HG02759 (cell line): ENCODE data around the gene ZBTB14.

Experiments used
- ATAC-seq: cut with Tn5 transposase; IDR thresholded peaks from one replicate; pipeline ENCODE4 v1.9.1; 2021; ENCODE audit warnings: mild to moderate bottlenecking, moderate library complexity; ENCODE audit not compliant: unreplicated experiment

Gene ZBTB14

DNA sequence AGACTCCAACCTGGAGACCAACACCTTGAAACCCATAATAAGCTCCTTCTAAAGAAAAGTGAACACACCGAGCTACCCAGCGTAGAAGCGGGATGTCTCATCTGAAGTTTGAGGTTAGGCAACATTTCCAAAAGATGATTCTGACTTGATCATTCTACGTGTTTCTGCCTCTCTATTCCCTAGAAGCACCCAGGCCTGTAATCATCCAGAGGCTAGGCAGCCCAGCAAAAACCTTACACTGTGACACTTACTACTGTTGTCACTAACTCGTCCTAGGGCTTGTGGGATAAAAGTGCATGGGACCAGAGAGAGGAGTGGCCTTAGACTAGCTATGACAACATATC, 1.4 kb downstream of the ZBTB14 start:
- ATAC-seq: no peak

GRCh38 chr18:5288517-5288935, 7.0 kb downstream of the ZBTB14 start:
- peak; percentile 80 for ATAC-seq

- no peak for ATAC-seq
Observed at GRCh38 chr18:5287854-5288253, 7.7 kb downstream of the ZBTB14 start.

- no peak for ATAC-seq
Observed at GRCh38 chr18:5286525-5286924, 9.0 kb downstream of the ZBTB14 start.

DNA sequence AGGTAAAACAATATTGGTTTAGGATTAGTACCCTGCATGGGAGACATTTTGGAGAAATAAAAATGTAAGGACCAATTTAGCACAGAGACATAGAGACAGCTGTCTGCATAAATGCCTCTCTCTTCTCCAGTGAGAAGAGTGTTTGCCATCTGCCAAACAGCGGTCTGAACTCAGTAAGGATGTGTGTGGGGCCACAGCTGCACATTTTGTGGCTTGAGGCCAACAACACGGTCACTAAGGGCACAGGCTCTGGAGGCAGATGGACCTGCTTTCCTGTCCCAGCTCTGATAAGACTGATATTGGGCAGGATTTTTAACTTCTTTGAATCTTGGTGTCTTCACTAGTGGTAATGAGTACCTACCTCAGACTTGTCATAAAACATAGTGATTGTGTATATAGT, 10.2 kb downstream of the ZBTB14 start:
- ATAC-seq: no peak

DNA sequence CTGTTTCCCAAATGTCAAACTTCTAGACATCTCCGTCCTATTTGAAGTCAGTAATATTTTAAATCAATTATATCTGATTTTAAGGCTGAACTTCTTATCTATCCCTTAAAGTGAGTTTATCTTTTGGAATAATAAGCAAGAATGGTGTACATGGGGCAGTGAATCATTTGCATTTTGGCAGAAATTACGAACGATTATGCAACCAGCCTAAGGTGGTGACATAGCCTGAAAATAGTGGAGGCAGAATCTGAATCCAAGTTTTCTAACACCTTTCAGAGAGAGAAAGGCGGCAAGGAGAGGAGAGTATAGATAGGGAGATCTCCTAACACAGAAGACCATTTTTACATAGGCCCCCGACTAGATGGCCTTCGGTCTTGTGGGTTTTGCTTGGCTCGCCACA, 10.7 kb downstream of the ZBTB14 start:
- no peak for ATAC-seq

GRCh38 chr18:5282770-5283169, 12.8 kb downstream of the ZBTB14 start:
- no peak for ATAC-seq

DNA sequence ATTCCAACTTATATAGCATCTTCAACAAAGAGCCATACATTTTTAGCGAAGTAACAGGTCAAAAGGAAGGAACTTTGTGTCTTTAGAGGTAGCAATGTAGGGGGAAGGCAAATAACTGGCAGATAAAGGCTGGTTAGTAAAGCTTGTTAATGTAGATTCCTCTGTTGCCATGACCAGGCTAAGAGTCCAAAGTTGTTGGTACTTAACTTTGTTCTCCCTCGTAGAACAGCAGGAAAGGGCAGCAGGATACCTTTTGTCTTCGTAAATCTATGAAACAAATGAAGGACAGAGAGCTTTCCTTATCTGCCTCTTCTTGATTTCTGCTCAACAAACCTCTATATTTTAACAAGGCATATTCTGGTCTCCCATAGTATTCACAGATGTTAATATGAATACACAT, 18.6 kb downstream of the ZBTB14 start:
- no peak for ATAC-seq

GRCh38 chr18:5275872-5276271, 19.7 kb downstream of the ZBTB14 start:
- no peak for ATAC-seq

DNA sequence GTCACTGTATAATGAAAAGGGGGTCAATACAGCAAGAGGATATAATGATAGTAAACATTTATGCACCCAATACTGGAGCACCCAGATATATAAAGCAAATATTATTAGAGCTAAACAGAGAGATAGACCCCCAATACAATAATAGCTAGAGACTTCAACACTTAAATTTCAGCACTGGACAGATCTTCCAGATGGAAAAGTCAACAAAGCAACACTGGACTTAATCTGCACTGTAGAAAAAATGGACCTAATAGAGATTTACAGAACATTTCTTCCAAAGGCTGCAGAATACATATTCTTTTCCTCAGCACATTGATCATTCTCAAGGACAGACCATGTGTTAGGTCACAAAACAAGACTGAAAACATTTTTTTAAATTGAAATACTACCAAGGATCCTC, 26.7 kb downstream of the ZBTB14 start:
- ATAC-seq: no peak

GRCh38 chr18:5266721-5267120, 28.8 kb downstream of the ZBTB14 start:
- ATAC-seq: no peak

- ATAC-seq: no peak
Observed at GRCh38 chr18:5253910-5254309, 41.6 kb downstream of the ZBTB14 start.

- no peak for ATAC-seq
Observed at GRCh38 chr18:5251117-5251516, 44.4 kb downstream of the ZBTB14 start.

GRCh38 chr18:5250603-5251002, 44.9 kb downstream of the ZBTB14 start:
- no peak for ATAC-seq

DNA sequence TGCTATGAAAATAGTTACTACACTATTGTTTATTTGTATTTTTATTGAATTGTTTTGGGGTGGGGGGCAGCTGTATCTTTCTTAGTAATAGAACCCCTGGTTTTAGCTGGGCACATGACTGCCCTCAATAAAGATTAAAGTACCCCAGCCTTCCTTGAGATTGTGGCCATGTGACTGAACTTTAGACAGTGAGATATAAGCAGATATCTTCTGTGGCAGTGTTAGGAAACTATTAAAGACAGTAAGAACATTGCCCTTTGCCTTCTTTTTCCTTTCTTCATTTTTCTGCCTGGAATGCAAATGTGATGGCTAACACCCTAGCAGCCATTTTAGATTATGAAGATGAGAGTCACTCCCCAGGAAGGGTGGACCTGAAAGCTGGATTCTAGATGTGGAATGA, 50.6 kb downstream of the ZBTB14 start:
- ATAC-seq: no peak

GRCh38 chr18:5239447-5239846, 56.1 kb downstream of the ZBTB14 start:
- ATAC-seq: no peak
